Left renal pelvis (tissue), 4 donors: Measurements from ENCODE around the gene CCDC9B. TPM values are rescaled to one million over a fixed set of nuclear protein-coding genes. Genes with fewer than 3 reads are reported as not detected.

ENCODE experiments used
- DNase-seq, 4 donors: peaks; one replicate each; pipeline ENCODE4 v3.0.0-alpha.2; 2013; ENCODE audit warnings: low read depth in 4 of 4, low spot score in 3 of 4
- polyA plus RNA-seq, 4 donors: library from polyadenylated mRNA; unstranded; fragments of 120-200 nt; gene quantifications; one replicate each; pipeline ENCODE4 v1.2.1, GENCODE V29; 2013; ENCODE audit not compliant: insufficient read length in 4 of 4

Gene CCDC9B
- polyA plus RNA-seq: 10 to 100 TPM in 1 of 4 donors, 1 to 10 TPM in 3; 2.0 to 13.8 (median 4.9) TPM

DNA sequence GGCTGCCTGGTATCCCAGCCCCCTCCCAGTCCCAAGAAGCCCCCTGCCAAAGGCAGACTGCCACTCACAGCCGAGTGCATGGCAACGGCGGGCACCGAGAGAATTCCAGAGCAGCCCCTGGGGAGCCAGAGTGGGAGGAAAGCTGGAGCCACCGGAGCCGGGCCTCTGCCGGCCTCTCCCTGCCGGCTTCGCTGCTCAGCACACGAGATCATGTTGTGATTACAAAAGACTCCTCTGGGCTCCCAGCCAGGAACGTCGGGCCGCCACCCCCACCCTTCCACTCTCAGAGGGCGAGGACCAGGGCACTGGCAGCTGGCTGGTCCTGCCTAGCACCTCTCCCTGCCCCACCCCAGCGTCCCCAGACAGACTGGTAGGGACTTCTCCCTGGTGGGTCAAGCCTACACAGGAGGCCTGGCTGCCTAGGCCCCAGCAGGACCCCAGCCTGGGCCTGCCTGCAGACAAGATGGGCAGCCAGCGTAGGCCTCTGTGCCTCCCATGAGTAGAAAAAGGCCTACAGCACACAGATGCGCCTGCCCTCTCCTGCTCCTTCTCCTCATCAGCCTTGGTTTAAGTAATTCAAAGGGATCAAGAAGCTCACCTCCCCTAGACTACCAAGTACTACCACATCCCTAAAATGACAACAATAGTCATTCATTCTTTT lies at the start of gene CCDC9B:
Gene CCDC9B (minus strand): TSS at position 200 of the 661 bp plus-strand sequence. CDS start 120 bp downstream, at position 80.
- DNase-seq: no peak

DNA sequence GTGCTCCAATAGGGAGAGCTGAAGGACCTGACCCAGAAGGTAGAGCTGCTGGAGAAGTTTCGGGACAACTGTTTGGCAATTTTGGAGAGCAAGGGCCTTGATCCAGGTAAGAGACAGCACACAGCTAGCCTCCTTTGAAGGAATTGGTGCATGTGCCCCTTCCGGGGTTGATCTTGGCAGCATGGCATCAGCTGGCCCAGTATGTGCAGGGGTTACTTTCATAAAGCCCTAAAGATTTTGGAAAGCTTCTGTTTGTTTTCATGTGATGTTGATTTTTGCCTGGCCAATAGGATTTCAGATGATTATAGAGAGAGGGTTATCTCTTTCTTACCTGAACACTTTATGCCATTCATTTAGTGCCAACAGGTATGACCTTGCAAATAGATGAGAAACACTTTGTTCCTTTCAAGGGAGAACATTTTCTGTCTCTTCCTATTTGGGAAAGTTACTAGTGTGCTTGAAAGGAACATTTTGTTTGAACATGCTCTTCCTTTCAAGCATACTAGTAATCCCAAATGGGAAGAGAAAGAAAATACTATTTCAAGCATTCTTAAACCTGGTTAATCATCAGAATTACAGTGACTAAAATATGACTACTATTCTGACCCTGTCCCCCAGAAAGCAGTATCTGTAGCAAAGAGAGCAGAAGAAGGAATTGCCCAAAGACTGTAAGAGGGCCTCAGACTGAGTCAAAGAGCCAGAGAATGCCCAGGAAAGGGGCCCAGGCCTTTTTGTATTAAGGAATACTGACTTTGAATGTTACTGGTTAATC lies 49.3 kb upstream of the CCDC9B start:
- no peak for DNase-seq

DNA sequence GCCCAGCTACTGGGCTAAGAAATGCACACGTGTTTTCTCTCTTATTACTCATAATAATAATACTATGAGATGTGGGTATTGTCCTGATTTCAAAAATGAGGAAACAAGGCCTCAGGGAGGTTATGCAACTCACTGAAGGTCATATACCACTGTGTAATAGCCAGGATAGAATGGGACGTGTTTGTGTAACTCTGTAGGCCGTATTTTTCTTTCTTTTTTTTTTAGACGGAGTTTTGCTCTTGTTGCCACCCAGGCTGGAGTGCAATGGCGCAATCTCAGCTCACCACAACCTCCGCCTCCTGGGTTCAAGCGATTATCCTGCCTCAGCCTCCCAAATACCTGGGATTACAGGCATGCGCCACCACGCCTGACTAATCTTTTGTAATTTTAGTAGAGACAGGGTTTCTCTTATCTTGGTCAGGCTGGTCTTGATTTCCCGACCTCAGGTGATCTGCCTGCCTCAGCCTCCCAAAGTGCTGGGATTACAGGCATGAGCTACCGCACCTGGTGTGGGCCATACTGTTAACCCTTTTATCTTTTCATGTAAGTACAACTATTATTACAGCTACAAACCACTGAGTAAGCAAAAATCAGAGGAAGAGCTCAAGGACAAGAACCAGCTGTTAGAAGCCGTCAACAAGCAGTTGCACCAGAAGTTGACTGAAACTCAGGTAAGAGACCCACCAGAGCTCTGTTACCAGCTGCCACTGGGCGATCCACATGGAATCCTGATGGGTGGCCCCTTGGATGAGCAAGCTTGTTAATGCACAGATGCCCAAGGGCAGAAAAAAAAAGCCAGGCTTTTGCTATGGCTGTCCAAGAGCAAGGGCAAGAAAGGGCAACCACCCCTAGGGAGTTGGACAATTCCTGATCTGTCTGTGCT lies 48.4 kb upstream of the CCDC9B start:
- no peak for DNase-seq

DNA sequence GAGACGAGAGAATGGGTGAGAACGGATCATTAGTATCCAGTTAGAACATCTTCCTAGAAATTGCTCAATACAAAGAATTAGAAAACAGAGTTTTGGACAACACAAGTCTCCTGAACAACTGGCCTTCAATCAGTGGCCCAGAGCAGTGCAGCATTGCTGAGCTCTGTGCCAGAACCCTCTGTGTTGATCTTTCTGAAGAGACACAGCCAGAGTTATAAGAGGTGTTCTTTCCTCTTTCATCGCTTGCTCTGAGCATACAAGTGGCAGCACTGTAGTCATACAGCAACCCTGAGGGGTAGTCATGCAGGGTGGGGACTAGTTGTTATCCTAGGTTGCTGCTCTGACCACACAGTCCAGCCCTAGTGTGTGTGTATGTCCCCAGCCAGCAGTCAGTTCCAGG lies 45.7 kb upstream of the CCDC9B start:
- DNase-seq: no peak

DNA sequence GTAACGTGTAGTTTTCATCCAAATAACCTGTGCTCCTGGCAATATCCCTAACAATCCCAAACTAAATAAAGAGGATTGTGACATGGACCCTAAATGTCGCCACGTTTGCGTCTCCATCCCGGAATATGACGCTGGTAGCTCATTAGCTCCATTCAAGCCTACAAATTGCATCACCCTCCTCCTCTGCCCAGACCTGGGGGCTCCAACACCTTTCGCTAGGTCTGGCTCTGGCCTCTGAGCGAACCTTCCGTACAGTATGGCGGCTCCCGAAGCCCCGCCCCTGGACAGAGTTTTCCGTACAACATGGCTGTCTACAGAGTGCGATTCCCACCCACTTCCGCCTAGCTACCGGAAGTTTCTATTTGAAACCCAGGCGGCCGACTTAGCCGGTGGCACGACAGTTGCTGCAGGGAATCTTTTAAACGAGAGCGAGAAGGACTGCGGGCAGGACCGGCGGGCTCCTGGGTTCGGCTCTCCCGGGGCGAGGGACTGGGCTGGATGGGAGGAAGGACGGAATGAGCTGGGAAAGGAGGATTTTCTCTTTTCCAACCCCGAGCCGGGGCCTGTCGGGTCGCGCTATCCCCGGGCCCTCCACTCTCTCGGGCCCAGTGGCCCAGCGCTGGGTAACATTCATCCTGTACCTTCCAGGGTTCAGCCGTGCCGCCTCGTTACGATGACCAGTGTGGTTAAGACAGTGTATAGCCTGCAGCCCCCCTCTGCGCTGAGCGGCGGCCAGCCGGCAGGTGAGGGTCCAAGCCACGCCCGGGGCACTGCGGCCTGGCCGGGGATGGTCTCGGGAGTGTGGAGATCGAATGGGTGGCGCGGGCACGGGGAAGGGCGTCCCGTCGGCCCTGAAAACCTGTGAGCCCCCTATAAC lies 42.1 kb upstream of the CCDC9B start, which contains the start of gene KNSTRN:
Gene KNSTRN (plus strand): TSS at position 142 of the 877 bp plus-strand sequence. CDS start 115 bp downstream, at position 257.
- peak; percentile 70 to 90 (median 81) for DNase-seq

DNA sequence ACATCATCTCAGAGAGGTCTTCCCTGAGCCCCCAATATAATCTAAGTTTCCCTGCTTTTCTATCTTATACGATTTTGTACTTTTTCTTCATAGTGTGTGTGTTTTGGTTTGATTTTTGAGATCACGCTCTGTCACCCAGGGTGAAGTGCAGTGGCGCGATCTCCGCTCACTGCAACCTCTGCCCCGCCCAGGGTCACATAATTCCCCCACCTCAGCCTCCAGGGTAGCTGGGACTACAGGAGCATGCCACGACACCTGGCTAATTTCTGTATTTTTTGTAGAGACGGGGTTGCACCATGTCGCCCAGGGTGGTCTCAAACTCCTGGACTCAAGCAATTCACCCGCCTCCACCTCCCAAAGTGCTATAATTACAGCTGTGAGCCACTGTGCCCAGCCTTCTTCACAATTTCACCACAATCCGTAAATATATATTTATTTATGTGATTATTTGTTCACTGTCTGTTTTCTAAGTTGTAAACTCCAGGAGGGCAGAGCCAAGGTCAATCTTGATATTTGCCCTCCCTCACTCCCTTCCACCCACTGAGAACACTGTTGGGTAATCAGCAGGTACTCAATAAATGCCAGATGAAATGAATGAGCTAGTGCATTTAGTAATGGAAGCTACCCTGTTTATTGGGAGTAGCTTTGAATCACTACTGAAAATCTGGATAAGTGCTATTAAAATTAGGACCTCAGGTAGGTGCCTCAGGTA lies 41.2 kb upstream of the CCDC9B start:
- DNase-seq: no peak

DNA sequence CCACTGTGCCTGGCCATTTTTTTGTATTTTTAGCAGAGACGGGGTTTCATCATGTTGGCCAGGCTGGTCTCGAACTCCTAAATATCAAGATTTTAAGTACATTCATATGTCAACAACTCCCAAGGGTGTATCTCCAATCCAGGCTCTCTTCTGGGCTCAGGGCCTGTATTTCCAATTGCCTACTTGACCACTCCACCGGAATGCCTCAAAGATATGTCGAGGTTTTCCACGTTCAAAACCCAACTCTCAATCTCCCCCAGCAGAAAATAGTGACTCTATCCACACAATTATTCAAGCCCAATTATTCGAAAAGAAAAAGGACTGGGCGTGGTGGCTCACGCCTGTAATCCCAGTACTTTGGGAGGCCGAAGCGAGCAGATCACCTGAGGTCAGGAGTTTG lies 39.9 kb upstream of the CCDC9B start:
- no peak for DNase-seq

DNA sequence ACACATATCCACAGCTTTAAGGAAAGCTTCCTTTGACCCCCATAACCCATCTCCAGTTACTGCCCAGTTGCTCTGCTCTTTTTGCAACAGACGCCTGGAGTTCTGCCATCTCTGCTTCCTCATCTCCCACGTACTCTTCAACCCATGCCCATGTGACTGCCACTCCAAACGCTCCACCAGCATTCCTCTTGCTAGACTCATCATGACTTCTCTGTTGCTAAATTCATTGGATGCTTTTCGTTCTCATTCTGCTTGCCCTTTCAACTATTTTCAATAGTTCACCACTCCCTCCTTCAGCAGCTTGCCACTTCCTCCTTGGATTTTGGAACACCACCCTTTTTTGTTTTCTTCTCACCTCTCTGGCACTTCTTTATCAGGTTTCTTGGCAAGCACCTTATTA lies 39.1 kb upstream of the CCDC9B start:
- no peak for DNase-seq

DNA sequence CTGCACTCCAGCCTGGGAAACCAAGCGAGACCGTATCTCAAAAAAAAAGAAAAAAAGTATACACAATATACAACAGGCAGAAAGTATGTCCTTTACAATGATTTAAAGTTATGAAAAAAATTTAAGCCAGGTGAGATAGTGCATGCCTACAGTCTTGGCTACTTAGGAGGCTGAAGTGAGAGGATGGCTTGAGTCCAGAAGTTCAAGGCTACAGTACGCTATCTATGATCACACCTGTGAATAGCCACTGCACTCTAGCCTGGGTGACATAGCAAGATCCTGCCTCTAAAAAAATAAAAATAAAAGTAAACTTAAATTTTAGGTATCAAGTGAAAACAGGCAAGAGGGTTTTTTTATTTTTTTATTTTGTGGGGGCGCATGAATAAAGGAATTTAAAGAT lies 38.6 kb upstream of the CCDC9B start:
- DNase-seq: no peak

DNA sequence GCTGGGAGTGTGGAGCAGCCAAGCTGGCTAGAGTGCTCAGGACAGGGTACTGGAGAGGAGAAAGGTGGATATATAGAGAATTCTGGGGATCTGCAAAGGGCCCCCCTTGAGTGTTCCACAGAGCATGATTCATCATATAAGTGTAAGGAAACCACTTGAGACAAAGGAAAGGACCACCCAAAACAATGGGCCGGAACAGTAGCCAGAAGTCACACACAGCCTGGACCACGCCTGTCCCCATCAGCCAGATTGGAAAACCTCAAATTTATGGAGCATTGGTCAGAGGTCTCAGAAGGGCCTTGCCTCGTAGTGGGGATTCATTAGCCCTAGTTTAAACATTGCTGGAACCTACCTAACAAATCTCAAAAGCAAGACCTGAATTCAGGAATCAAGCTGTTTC lies 36.9 kb upstream of the CCDC9B start:
- no peak for DNase-seq

DNA sequence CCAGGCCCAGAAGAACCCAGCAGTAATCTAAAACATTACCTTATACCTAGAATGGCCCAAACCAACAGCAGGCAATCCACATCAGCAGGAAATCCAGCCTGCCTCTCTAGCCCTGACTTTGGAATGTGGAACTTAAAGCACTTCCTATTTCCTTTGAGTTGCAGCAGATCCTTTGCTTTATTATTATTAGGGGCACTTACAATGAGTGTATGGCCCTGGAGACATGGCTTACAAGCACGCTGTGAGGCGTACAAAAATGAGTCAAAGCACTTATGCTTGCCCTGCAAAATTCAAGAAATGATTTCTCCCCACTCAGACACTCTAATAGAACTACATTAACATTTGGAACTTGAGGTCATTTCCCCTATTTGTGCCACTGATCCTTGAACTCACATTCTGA lies 32.2 kb upstream of the CCDC9B start:
- DNase-seq: no peak

DNA sequence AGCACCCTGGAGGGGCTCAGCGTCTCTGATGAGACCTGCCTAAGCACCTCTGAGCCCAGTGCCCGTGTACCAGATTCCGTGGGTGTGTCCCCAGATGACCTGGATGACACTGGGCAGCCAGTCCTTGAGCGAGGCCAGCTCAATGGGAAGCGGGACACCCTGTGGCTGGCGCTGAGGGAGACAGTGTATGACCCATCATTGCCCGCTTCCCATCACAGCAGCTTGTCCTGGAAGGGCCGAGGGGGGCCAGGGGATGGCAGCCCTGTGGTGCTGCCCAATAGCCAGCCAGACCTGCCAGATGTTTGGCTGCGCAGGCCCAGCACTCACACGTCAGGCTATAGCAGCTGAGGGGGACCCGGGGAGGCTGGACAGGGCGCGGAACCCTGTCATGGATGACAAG lies 29.2 kb upstream of the CCDC9B start:
- DNase-seq: no peak

DNA sequence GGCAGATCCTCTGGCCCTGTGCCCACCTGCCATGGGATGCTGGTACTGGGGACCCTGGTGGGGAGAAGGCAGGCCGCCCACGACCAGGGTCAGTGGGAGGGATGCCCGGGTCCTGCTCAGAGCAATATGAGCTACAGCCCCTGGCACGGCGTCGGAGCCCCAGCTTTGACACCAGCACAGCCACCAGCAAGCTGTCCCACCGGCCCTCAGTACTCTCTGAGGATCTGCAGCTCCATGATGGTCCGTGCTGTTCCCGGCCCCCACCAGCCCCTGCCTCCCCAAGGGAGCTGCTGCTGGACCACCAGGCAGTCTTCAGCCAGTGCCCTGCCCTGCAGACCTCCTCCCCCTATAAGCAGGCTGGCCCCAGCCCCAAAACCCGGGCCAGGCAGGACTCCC lies 28.7 kb upstream of the CCDC9B start:
- no peak for DNase-seq

DNA sequence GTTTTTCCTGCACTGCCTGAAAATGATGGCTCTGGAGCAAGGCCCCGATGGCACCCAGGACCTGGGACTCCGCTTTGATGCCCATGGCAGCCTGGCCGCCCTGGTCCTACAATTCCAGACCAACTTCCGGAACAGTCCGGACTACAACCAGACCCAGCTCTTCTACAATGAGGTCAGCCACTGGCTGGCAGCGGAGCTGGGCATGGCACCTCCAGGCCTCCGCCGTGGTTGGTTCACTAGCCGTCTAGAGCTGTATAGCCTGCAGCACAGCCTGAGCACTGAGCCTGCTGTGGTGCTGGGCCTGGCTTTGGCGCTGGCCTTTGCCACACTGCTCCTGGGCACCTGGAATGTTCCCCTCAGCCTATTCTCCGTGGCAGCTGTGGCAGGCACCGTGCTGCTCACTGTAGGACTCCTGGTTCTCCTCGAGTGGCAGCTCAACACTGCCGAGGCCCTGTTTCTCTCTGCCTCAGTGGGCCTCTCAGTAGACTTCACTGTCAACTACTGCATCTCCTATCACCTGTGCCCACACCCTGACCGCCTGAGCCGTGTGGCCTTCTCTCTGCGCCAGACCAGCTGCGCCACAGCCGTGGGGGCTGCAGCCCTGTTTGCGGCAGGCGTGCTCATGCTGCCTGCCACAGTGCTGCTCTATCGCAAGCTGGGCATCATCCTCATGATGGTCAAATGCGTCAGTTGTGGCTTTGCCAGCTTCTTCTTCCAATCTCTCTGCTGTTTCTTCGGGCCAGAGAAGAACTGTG lies 28.2 kb upstream of the CCDC9B start:
- DNase-seq: no peak

DNA sequence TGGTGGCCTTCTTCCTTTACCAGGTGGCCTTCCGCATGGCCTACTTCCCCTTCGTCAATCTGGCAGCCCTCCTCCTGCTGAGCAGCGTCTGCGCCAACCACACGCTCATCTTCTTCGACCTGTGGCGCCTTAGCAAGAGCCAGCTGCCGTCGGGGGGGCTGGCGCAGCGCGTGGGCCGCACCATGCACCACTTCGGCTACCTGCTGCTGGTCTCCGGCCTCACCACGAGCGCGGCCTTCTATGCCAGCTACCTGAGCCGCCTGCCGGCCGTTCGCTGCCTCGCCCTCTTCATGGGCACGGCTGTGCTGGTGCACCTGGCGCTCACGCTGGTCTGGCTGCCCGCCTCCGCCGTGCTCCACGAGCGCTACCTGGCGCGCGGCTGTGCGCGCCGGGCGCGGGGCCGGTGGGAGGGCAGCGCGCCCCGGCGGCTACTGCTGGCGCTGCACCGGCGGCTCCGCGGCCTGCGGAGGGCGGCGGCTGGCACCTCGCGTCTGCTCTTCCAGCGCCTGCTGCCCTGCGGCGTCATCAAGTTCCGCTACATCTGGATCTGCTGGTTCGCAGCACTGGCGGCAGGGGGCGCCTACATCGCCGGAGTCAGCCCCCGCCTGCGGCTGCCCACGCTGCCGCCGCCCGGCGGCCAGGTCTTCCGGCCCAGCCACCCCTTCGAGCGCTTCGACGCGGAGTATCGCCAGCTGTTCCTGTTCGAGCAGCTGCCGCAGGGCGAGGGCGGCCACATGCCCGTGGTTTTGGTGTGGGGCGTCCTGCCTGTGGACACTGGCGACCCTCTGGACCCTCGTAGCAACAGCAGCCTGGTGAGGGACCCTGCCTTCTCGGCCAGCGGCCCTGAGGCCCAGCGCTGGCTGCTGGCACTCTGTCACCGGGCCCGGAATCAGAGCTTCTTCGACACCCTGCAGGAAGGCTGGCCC lies 27.2 kb upstream of the CCDC9B start:
- DNase-seq: peak; percentile 52 to 80 (median 68)

DNA sequence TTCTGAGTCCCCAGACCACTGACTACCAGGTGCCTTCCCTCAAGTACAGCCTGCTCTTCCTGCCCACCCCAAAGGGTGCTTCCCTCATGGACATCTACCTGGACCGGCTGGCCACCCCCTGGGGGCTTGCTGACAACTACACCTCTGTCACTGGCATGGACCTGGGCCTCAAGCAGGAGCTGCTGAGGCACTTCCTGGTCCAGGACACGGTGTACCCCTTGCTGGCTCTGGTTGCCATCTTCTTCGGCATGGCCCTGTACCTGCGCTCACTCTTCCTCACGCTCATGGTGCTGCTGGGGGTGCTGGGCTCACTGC lies 26.6 kb upstream of the CCDC9B start:
- no peak for DNase-seq

DNA sequence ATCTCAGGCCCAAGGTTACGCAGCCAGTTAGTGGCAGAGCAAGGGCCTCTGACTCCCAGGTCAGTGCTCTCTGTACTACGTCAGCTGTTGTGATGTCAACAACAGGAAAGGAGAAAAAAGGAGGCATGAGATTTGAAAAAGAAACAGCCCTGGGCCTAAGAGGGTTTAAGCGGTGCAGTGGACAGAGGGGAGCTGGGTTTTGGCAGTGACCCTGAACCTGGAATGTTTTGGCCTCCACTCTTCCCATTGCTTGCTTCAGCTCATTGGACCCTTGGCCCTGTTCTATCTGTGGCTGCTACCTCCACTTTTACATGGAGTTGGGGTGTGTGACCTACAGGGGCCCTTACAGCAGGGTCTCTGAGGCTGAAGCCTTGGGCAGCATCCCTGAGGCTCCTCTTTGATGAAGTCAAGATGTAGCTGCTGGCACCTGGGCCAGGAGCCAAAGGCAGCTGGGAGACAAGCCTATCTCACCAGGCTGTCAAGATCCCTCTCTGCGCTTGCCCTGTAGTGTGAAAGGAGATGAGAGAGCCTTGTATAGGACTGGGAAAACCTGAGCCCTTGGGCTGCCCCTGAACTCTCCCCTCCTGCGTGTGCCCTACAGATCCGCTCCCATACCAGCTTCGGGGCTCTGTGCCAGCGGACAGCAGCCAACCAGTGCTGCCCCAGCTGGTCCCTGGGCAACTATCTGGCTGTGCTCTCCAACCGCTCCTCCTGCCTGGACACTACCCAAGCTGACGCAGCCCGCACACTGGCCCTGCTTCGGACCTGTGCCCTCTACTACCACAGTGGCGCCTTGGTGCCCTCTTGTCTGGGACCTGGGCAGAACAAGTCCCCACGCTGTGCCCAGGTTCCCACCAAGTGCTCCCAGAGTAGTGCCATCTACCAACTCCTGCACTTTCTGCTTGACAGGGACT lies 26.0 kb upstream of the CCDC9B start:
- DNase-seq: no peak
